Cerebellar nuclear complex (tissue), 1 donor: Measurements from ENCODE around the gene MINAR2.

ENCODE experiments used
- DNase-seq, 2 experiments: peaks; one replicate each; lab custom pipeline; 2025; lab: John Stamatoyannopoulos, UW

MINAR2 gene

GRCh38 chr5:129771058-129771838 lies 23.4 kb downstream of the MINAR2 start:
- DNase-seq, result no peak

GRCh38 chr5:129773376-129773775 lies 25.5 kb downstream of the MINAR2 start:
- DNase-seq, result no peak

- DNase-seq, result no peak
These were observed 33.7 kb downstream of the MINAR2 start for GRCh38 chr5:129781594-129781993.

- DNase-seq, result no peak
These were observed 55.5 kb downstream of the MINAR2 start for GRCh38 chr5:129803403-129803802.

GRCh38 chr5:129804705-129805104 lies 56.8 kb downstream of the MINAR2 start:
- no peak for DNase-seq

- no peak for DNase-seq
These were observed 59.4 kb downstream of the MINAR2 start for GRCh38 chr5:129807162-129807814.
